OCI-LY3 (cell line): ENCODE data around the gene CUL9.

Experiments used
- H2AFZ ChIP-seq: fragments of 200-600, 300-600 bp; shearing (Covaris generic); 2 replicates; pipeline ENCODE4 v1.6.0; 2014; ENCODE audit warnings: antibody characterized with exemption, low read depth, low read length
- H3K27ac ChIP-seq: fragments of 200-600, 300-600 bp; sonication (generic); 2 replicates; pipeline ENCODE4 v1.5.1; 2014; ENCODE audit warnings: mild to moderate bottlenecking, low read length, moderate library complexity, mixed read lengths
- H3K27me3 ChIP-seq: fragments of 200-600, 300-600 bp; sonication (generic); 2 replicates; pipeline ENCODE4 v1.6.1; 2014; ENCODE audit warnings: low read depth, low read length, mixed read lengths
- H3K36me3 ChIP-seq: fragments of 200-600, 300-600 bp; sonication (generic); replicated peaks from 2 replicates; pipeline ENCODE3; 2014; ENCODE audit warnings: low read depth, low read length, mixed read lengths
- H3K4me1 ChIP-seq: fragments of 300-600, 200-600 bp; sonication (generic); 2 replicates; pipeline ENCODE4 v1.6.1; 2014; ENCODE audit warnings: low read length, mixed read lengths
- H3K4me2 ChIP-seq: fragments of 200-600, 300-600 bp; sonication (generic); 2 replicates; pipeline ENCODE4 v1.6.1; 2014; ENCODE audit warnings: low read length, mixed read lengths
- H3K4me3 ChIP-seq: fragments of 300-600, 200-600 bp; sonication (generic); 2 replicates; pipeline ENCODE4 v1.5.1; 2014; ENCODE audit warnings: antibody characterized with exemption, mild to moderate bottlenecking, low read length, moderate library complexity
- H3K79me2 ChIP-seq: fragments of 300-600, 200-600 bp; shearing (Covaris generic); 2 replicates; pipeline ENCODE4 v1.6.1; 2014; ENCODE audit warnings: mild to moderate bottlenecking, low read length, mixed read lengths
- H3K9ac ChIP-seq: fragments of 300-600, 200-600 bp; shearing (Covaris generic); 2 replicates; pipeline ENCODE4 v1.6.0; 2014; ENCODE audit warnings: mild to moderate bottlenecking, low read length, moderate library complexity
- H3K9me3 ChIP-seq: fragments of 200-600, 300-600 bp; shearing (Covaris generic); 2 replicates; pipeline ENCODE4 v1.6.1; 2014; ENCODE audit warnings: low read length, mixed read lengths; ENCODE audit not compliant: insufficient read depth
- H4K20me1 ChIP-seq: fragments of 200-600, 300-600 bp; sonication (generic); 2 replicates; pipeline ENCODE4 v1.6.1; 2016; ENCODE audit warnings: low read length, mixed read lengths; ENCODE audit not compliant: insufficient read depth
- CTCF ChIP-seq: fragments of 200-600, 300-600 bp; sonication (generic); IDR thresholded peaks from 2 replicates; pipeline ENCODE4 v1.5.1; 2014; ENCODE audit warnings: antibody characterized with exemption, low read length, low read depth
- EZH2phosphoT487 ChIP-seq: fragments of 200-600 bp; shearing (Covaris generic); IDR thresholded peaks from 2 replicates; pipeline ENCODE4 v1.6.1; 2018; ENCODE audit warnings: antibody characterized with exemption, mixed run types, low read depth

Gene CUL9

GRCh38 chr6:43258807-43259686 lies 77.1 kb downstream of the CUL9 start:
- Histone ChIP-seq H3K9me3 (no peaks in the 10 kb centered on the region), H3K36me3 (no peaks in the 10 kb centered on the region), H3K27me3 (no peaks in the 10 kb centered on the region), H3K9ac (no peak overlapping the region), H3K27ac (no peak overlapping the region), H3K4me2 (no peak overlapping the region), H3K4me1 (peaks cover 18% of the 10 kb centered on the region), H2AFZ (no peak overlapping the region), H3K4me3 (no peak overlapping the region), H3K79me2 (no peaks in the 10 kb centered on the region), H4K20me1 (no peaks in the 10 kb centered on the region)
- TF ChIP-seq EZH2phosphoT487 (no peak), CTCF (no peak)

GRCh38 chr6:43260791-43261190 lies 78.8 kb downstream of the CUL9 start:
- no peaks in the 10 kb centered on the region for H3K9me3 ChIP-seq
- H3K79me2 ChIP-seq: no peaks in the 10 kb centered on the region
- H3K27ac ChIP-seq: no peak overlapping the region
- H3K4me2 ChIP-seq: no peak overlapping the region
- H3K4me3 ChIP-seq: no peak overlapping the region
- no peak overlapping the region for H3K9ac ChIP-seq
- no peaks in the 10 kb centered on the region for H3K27me3 ChIP-seq
- H4K20me1 ChIP-seq: no peaks in the 10 kb centered on the region
- no peaks in the 10 kb centered on the region for H3K36me3 ChIP-seq
- no peak overlapping the region for H2AFZ ChIP-seq
- peaks cover 18% of the 10 kb centered on the region for H3K4me1 ChIP-seq
- no peak for TF ChIP-seq CTCF
- TF ChIP-seq EZH2phosphoT487: no peak

GRCh38 chr6:43261198-43261597 lies 79.2 kb downstream of the CUL9 start:
- Histone ChIP-seq H3K27me3 (no peaks in the 10 kb centered on the region), H3K27ac (no peak overlapping the region), H3K36me3 (no peaks in the 10 kb centered on the region), H3K4me1 (peaks cover 18% of the 10 kb centered on the region), H3K4me2 (no peak overlapping the region), H3K9ac (no peak overlapping the region), H3K79me2 (no peaks in the 10 kb centered on the region), H4K20me1 (no peaks in the 10 kb centered on the region), H2AFZ (no peak overlapping the region), H3K9me3 (no peaks in the 10 kb centered on the region), H3K4me3 (no peak overlapping the region)
- TF ChIP-seq EZH2phosphoT487 (no peak), CTCF (no peak)

GRCh38 chr6:43262000-43262779 lies 80.2 kb downstream of the CUL9 start:
- Histone ChIP-seq H4K20me1 (no peaks in the 10 kb centered on the region), H3K9ac (no peak overlapping the region), H2AFZ (no peak overlapping the region), H3K4me1 (peaks cover 20% of the 10 kb centered on the region), H3K27ac (no peak overlapping the region), H3K79me2 (no peaks in the 10 kb centered on the region), H3K27me3 (no peaks in the 10 kb centered on the region), H3K9me3 (no peaks in the 10 kb centered on the region), H3K36me3 (no peaks in the 10 kb centered on the region), H3K4me3 (no peak overlapping the region), H3K4me2 (no peak overlapping the region)
- TF ChIP-seq CTCF (no peak), EZH2phosphoT487 (no peak)
